ENCODE measurements around the gene SLX9. TPM values are rescaled to one million over a fixed set of nuclear protein-coding genes. Genes with fewer than 3 reads are reported as not detected.

Gene SLX9
- polyA plus RNA-seq, 1 of the 3 experiments (the other 2 are of a cell fraction) = 42.9 TPM

DNA sequence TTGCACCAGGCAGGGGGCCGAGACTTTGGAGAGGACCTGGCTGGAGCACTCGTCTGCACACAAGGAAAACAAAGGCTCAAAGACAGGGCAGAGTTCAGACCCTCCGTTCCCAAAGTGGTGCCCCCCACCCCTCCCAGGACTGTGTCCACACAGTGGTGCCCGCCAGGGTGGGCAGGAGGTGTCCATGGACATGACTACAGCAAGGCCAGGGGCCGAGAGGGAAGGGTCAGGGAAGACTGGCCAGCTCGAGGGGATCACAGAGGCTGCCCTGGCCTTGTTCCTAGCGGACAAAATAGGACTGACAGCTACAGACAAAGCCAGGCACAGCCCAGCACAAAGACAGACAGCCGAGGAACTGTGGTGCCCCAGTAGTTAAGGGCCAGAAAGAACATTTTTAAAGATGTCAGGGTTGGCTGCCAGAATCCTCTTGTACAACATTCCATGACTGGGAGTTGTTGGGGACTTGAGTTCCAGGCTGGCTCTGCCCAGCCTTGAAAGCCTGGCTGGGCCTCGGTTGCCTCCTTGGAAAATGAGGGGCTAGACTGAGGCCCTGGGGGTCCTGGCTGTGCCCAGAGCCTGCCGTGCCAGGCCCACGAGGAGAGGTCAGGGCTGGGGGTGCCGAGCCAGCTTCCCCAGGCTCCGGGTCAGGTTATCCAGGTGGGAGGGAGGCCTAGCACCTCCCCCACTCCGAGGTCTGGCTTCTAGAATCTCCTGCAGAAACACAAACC lies 63.7 kb downstream of the SLX9 start (continued):
- TF ChIP-seq, protein P1, sequence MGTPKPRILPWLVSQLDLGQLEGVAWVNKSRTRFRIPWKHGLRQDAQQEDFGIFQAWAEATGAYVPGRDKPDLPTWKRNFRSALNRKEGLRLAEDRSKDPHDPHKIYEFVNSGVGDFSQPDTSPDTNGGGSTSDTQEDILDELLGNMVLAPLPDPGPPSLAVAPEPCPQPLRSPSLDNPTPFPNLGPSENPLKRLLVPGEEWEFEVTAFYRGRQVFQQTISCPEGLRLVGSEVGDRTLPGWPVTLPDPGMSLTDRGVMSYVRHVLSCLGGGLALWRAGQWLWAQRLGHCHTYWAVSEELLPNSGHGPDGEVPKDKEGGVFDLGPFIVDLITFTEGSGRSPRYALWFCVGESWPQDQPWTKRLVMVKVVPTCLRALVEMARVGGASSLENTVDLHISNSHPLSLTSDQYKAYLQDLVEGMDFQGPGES (IDR thresholded peaks at IDR 0.05; ENCODE audit: low read depth, low read length) = no peak

DNA sequence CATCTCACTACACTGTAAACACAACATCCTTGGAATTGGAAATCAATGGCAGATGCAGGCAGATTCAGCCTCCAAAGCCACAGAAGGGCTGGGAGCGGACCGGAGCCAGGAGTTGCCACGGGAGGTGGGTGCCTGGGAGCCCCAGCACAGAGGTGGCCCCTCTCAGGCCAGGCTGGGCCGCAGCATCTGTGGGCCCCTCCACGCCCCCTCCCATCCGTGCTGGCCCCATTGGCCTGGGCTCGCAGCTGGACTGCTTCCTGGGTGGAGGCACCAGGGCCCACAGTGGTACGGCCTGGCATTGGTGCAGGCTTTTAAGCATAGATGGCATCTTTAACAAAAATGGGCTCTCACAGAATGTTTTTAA lies 64.2 kb downstream of the SLX9 start:
- no peaks in the 10 kb centered on the region for H3K9me2 ChIP-seq
- no peak overlapping the region for H3K4me3 ChIP-seq (ENCODE audit: low read depth in 2 of 2, low read length in 1 of 2)
- H3K36me3 ChIP-seq (replicated peaks in 1 of 2; ENCODE audit: control insufficient read depth in 1 of 2, insufficient read depth in 2 of 2, low read length in 1 of 2) = no peaks in the 10 kb centered on the region
- no peak for TF ChIP-seq RXRA (IDR thresholded peaks at IDR 0.05; ENCODE audit: borderline replicate concordance, low read depth)
- H3K4me2 ChIP-seq = no peak overlapping the region
- H3F3A ChIP-seq (replicated peaks; ENCODE audit: insufficient read depth) = no peaks in the 10 kb centered on the region
- H3K27me3 ChIP-seq (ENCODE audit: insufficient read depth) = no peaks in the 10 kb centered on the region
- ChIA-PET POLR2A (no interaction called here), CTCF (no interaction called here)
- H4K20me1 ChIP-seq (ENCODE audit: insufficient read depth) = no peaks in the 10 kb centered on the region
- DNase-seq = no peak
- H3K9ac ChIP-seq = no peak overlapping the region
- no peaks in the 10 kb centered on the region for H3K79me2 ChIP-seq (ENCODE audit: insufficient read depth)
- H3K27ac ChIP-seq (ENCODE audit: low read depth in 2 of 2, low read length in 1 of 2) = no peak overlapping the region
- 100% methylated on average over 8 of the region's 8 CpGs for WGBS (ENCODE audit: low lambda C conversion rate)
- H3K4me1 ChIP-seq (ENCODE audit: control insufficient read depth in 1 of 2, insufficient read depth in 2 of 2, low read depth in 1 of 2, low read length in 1 of 2) = peaks cover 6 to 7% of the 10 kb centered on the region in 2 experiments; a peak in 1 of 4 replicates
- no peak overlapping the region for H2AFZ ChIP-seq (ENCODE audit: low read depth)
- 0 out of 2 replicates have a peak, but pooled peaks cover 1% of the 10 kb centered on the region for H3K9me3 ChIP-seq

DNA sequence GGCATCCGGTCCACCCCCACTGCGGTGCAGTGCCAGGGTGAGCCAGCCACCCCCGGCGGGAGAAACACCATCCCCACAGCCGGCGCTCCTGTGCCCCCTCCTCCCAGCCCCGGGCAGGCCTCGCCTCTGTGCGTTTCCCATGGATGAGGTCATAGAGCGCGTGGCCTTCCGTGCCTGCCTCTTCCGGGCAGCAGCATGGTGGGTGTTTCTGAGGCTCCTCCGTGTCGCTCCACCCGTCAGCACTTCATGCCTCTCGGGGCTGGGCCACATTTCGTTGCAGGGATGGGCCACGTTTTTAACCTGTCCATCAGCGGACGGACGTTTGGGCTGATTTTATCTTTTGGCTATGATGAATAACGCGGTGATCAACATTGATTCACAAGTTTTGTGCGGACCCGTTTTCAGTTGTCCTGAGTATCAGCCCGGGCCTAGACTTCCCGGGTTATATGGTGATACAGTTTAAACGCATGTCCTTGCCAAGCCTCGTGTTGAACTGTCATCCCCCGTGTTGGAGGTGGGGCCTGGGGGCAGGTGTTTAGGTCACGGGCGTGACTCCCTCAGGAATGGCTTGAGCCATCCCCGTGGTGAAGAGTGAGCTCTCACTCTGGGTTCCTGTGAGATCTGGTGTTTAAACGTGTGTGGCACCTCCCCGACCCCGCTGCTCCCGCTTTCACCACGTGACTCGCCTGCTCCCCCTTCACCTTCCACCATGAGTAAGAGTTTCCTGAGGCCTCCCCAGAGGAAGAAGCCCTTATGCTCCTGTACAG lies 64.8 kb downstream of the SLX9 start:
- 0 out of 2 replicates have a peak, but pooled peaks cover 5% of the 10 kb centered on the region for H3K9me3 ChIP-seq
- DNase-seq = no peak
- no peak overlapping the region for H2AFZ ChIP-seq (ENCODE audit: low read depth)

More for the DNA sequence above, 64.8 kb downstream of the SLX9 start:
- H3K9me2 ChIP-seq = no peaks in the 10 kb centered on the region
- no peaks in the 10 kb centered on the region for H3F3A ChIP-seq (replicated peaks; ENCODE audit: insufficient read depth)
- 93% methylated on average over 30 of the region's 40 CpGs for WGBS (ENCODE audit: low lambda C conversion rate)
- POLR2A ChIA-PET = no interaction called here
- no peak overlapping the region for H3K4me3 ChIP-seq (ENCODE audit: low read depth in 2 of 2, low read length in 1 of 2)
- no peak overlapping the region for H3K9ac ChIP-seq
- no peak for TF ChIP-seq MXI1 (IDR thresholded peaks at IDR 0.05; ENCODE audit: low read depth, low read length)
- no peak for TF ChIP-seq GABPA (IDR thresholded peaks at IDR 0.05; ENCODE audit: low read depth)
- no peak for TF ChIP-seq EZH2phosphoT487 (IDR thresholded peaks at IDR 0.05; ENCODE audit: borderline replicate concordance, low read depth)
- TF ChIP-seq, protein P2, sequence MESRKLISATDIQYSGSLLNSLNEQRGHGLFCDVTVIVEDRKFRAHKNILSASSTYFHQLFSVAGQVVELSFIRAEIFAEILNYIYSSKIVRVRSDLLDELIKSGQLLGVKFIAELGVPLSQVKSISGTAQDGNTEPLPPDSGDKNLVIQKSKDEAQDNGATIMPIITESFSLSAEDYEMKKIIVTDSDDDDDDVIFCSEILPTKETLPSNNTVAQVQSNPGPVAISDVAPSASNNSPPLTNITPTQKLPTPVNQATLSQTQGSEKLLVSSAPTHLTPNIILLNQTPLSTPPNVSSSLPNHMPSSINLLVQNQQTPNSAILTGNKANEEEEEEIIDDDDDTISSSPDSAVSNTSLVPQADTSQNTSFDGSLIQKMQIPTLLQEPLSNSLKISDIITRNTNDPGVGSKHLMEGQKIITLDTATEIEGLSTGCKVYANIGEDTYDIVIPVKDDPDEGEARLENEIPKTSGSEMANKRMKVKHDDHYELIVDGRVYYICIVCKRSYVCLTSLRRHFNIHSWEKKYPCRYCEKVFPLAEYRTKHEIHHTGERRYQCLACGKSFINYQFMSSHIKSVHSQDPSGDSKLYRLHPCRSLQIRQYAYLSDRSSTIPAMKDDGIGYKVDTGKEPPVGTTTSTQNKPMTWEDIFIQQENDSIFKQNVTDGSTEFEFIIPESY (IDR thresholded peaks at IDR 0.05; ENCODE audit: borderline replicate concordance, low read depth) = no peak
- TF ChIP-seq, protein P3, sequence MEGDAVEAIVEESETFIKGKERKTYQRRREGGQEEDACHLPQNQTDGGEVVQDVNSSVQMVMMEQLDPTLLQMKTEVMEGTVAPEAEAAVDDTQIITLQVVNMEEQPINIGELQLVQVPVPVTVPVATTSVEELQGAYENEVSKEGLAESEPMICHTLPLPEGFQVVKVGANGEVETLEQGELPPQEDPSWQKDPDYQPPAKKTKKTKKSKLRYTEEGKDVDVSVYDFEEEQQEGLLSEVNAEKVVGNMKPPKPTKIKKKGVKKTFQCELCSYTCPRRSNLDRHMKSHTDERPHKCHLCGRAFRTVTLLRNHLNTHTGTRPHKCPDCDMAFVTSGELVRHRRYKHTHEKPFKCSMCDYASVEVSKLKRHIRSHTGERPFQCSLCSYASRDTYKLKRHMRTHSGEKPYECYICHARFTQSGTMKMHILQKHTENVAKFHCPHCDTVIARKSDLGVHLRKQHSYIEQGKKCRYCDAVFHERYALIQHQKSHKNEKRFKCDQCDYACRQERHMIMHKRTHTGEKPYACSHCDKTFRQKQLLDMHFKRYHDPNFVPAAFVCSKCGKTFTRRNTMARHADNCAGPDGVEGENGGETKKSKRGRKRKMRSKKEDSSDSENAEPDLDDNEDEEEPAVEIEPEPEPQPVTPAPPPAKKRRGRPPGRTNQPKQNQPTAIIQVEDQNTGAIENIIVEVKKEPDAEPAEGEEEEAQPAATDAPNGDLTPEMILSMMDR (IDR thresholded peaks at IDR 0.05) = no peak
- TF ChIP-seq, protein P4, sequence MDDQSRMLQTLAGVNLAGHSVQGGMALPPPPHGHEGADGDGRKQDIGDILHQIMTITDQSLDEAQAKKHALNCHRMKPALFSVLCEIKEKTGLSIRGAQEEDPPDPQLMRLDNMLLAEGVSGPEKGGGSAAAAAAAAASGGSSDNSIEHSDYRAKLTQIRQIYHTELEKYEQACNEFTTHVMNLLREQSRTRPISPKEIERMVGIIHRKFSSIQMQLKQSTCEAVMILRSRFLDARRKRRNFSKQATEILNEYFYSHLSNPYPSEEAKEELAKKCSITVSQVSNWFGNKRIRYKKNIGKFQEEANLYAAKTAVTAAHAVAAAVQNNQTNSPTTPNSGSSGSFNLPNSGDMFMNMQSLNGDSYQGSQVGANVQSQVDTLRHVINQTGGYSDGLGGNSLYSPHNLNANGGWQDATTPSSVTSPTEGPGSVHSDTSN (IDR thresholded peaks at IDR 0.05) = no peak
- TF ChIP-seq, protein P5, sequence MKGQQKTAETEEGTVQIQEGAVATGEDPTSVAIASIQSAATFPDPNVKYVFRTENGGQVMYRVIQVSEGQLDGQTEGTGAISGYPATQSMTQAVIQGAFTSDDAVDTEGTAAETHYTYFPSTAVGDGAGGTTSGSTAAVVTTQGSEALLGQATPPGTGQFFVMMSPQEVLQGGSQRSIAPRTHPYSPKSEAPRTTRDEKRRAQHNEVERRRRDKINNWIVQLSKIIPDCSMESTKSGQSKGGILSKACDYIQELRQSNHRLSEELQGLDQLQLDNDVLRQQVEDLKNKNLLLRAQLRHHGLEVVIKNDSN (IDR thresholded peaks at IDR 0.05; ENCODE audit: borderline replicate concordance, low read depth) = no peak
- no peak for TF ChIP-seq TCF12 (IDR thresholded peaks at IDR 0.05)
- TF ChIP-seq FOXM1 (IDR thresholded peaks at IDR 0.05; ENCODE audit: low read depth) = no peak
- no peak for TF ChIP-seq ELF1 (IDR thresholded peaks at IDR 0.05)
- TF ChIP-seq RCOR1 (IDR thresholded peaks at IDR 0.05; ENCODE audit: low read length) = no peak
- no peak for TF ChIP-seq SIN3A (IDR thresholded peaks at IDR 0.05; ENCODE audit: borderline replicate concordance, low read depth, low read length)
- TF ChIP-seq EP300 (IDR thresholded peaks at IDR 0.05; ENCODE audit: borderline replicate concordance in 1 of 2, low read depth in 1 of 2, low read length in 1 of 2) = no peak
- no peaks in the 10 kb centered on the region for H4K20me1 ChIP-seq (ENCODE audit: insufficient read depth)
- CTCF ChIA-PET = interaction anchor here (1.5 to 1.8 kb wide), 2 partner anchors 11 to 136 kb away, joined by 4 read pairs; no protein-coding TSS in a partner anchor
- H3K4me1 ChIP-seq (ENCODE audit: control insufficient read depth in 1 of 2, insufficient read depth in 2 of 2, low read depth in 1 of 2, low read length in 1 of 2) = peaks cover 6 to 7% of the 10 kb centered on the region in 2 experiments; a peak in 1 of 4 replicates
- H3K27me3 ChIP-seq (ENCODE audit: insufficient read depth) = no peaks in the 10 kb centered on the region
- H3K27ac ChIP-seq (ENCODE audit: low read depth in 2 of 2, low read length in 1 of 2) = no peak overlapping the region
- H3K4me2 ChIP-seq = no peak overlapping the region
- no peaks in the 10 kb centered on the region for H3K79me2 ChIP-seq (ENCODE audit: insufficient read depth)
- no peaks in the 10 kb centered on the region for H3K36me3 ChIP-seq (replicated peaks in 1 of 2; ENCODE audit: control insufficient read depth in 1 of 2, insufficient read depth in 2 of 2, low read length in 1 of 2)

Measured in SK-N-SH (cell line).